DND-41 (cell line): ENCODE results near the gene C6orf52.

ENCODE experiments used
- ATAC-seq: fragments of 200-7000 bp; cut with Tn5 transposase; 3 replicates; pipeline ENCODE4 v1.9.1; 2021; ENCODE audit warnings: low read depth; ENCODE audit not compliant: insufficient read depth
- DNase-seq: peaks from one replicate; pipeline ENCODE4 v3.0.0-alpha.2; 2020
- H2AFZ ChIP-seq: 2 replicates; pipeline ENCODE4 v1.6.0; 2012; ENCODE audit warnings: low read depth, low read length
- H3K27ac ChIP-seq: 2 replicates; pipeline ENCODE4 v1.5.1; 2012; ENCODE audit warnings: low read length, inconsistent platforms
- H3K27me3 ChIP-seq: fragments of 200-600 bp; sonication (generic); 2 replicates; pipeline ENCODE4 v1.6.0; 2012; ENCODE audit warnings: low read length, mild to moderate bottlenecking, inconsistent platforms; ENCODE audit not compliant: insufficient read depth, poor library complexity
- H3K36me3 ChIP-seq: 2 replicates; pipeline ENCODE4 v1.5.1; 2012; ENCODE audit warnings: low read length, inconsistent platforms; ENCODE audit not compliant: insufficient read depth
- H3K4me1 ChIP-seq: 2 replicates; pipeline ENCODE4 v1.5.1; 2012; ENCODE audit warnings: mild to moderate bottlenecking, low read length; ENCODE audit not compliant: insufficient read depth
- H3K4me2 ChIP-seq: 2 replicates; pipeline ENCODE4 v1.6.0; 2012; ENCODE audit warnings: mild to moderate bottlenecking, moderate library complexity, low read length, inconsistent platforms; ENCODE audit not compliant: insufficient read depth
- H3K4me3 ChIP-seq, 2 experiments: fragments of 200-600 bp in 1 of 2; shearing (Covaris generic) in 1 of 2; 2 replicates each; pipeline ENCODE4 v1.5.1; 2012 to 2016; ENCODE audit warnings: inconsistent platforms in 2 of 2, low read length in 2 of 2, mild to moderate bottlenecking in 2 of 2, low read depth in 1 of 2, moderate library complexity in 1 of 2
- H3K79me2 ChIP-seq: 2 replicates; pipeline ENCODE4 v1.6.0; 2012; ENCODE audit warnings: low read length, inconsistent platforms; ENCODE audit not compliant: insufficient read depth
- H3K9ac ChIP-seq: 2 replicates; pipeline ENCODE4 v1.6.0; 2012; ENCODE audit warnings: low read depth, mild to moderate bottlenecking, inconsistent platforms, low read length, moderate library complexity
- H3K9me3 ChIP-seq: 2 replicates; pipeline ENCODE4 v1.5.1; 2012; ENCODE audit warnings: low read length, moderate library complexity, mild to moderate bottlenecking, inconsistent platforms; ENCODE audit not compliant: insufficient read depth, severe bottlenecking
- H4K20me1 ChIP-seq: 2 replicates; pipeline ENCODE4 v1.6.0; 2012; ENCODE audit warnings: low read length; ENCODE audit not compliant: insufficient read depth
- CTCF ChIP-seq: IDR thresholded peaks from 2 replicates; pipeline ENCODE4 v1.5.1; 2012; ENCODE audit warnings: borderline replicate concordance, low read length, moderate library complexity, mild to moderate bottlenecking; ENCODE audit not compliant: poor library complexity, severe bottlenecking; ENCODE audit errors: extremely low read depth
- EZH2 ChIP-seq: IDR thresholded peaks from 3 replicates; pipeline ENCODE4 v1.6.1; 2012; ENCODE audit warnings: borderline replicate concordance, low read depth, mild to moderate bottlenecking, moderate library complexity, low read length, inconsistent platforms; ENCODE audit not compliant: severe bottlenecking

Gene C6orf52

GRCh38 chr6:10719296-10719963, 25.0 kb upstream of the C6orf52 start:
- DNase-seq (peak; percentile 69), ATAC-seq (no peak)
- H3K27me3 ChIP-seq: no peaks in the 10 kb centered on the region
- TF ChIP-seq CTCF (peak; percentile 7), EZH2 (no peak)
- peak overlapping the region; percentile 54 to 72; a peak in 3 of 4 replicates for H3K4me3 ChIP-seq
- peak overlapping the region; percentile 95 for H3K27ac ChIP-seq
- H3K9ac ChIP-seq: peak overlapping the region; percentile 91
- peaks cover 34% of the 10 kb centered on the region for H3K79me2 ChIP-seq
- H4K20me1 ChIP-seq: no peaks in the 10 kb centered on the region
- H2AFZ ChIP-seq: peak overlapping the region; percentile 82
- H3K4me2 ChIP-seq: peak overlapping the region; percentile 61
- H3K36me3 ChIP-seq: no peaks in the 10 kb centered on the region
- H3K9me3 ChIP-seq: peaks cover 11% of the 10 kb centered on the region
- H3K4me1 ChIP-seq: peaks cover 47% of the 10 kb centered on the region

GRCh38 chr6:10713962-10714361, 19.5 kb upstream of the C6orf52 start:
- H3K36me3 ChIP-seq: peaks cover 13% of the 10 kb centered on the region; the same call in 1 of the 2 replicates

GRCh38 chr6:10696655-10697054, 2.2 kb upstream of the C6orf52 start:
- Histone ChIP-seq H2AFZ (no peak overlapping the region), H3K27ac (no peak overlapping the region), H3K9me3 (no peaks in the 10 kb centered on the region), H3K79me2 (peaks cover 79% of the 10 kb centered on the region), H3K4me3 (peak overlapping the region in 1 of 2 experiments; percentile 87; a peak in 1 of 4 replicates), H3K27me3 (no peaks in the 10 kb centered on the region), H4K20me1 (peaks cover 4% of the 10 kb centered on the region; the same call in 1 of the 2 replicates), H3K9ac (peak overlapping the region; percentile 76; the same call in 1 of the 2 replicates), H3K4me2 (peak overlapping the region; percentile 65), H3K36me3 (peaks cover 47% of the 10 kb centered on the region), H3K4me1 (peaks cover 29% of the 10 kb centered on the region)
- ATAC-seq (no peak), DNase-seq (no peak)
- no peak for TF ChIP-seq EZH2
- no peak for TF ChIP-seq CTCF

More at GRCh38 chr6:10713962-10714361, 19.5 kb upstream of the C6orf52 start:
- ATAC-seq (no peak), DNase-seq (no peak)
- Histone ChIP-seq H3K27ac (no peak overlapping the region), H4K20me1 (no peaks in the 10 kb centered on the region), H2AFZ (no peak overlapping the region), H3K9ac (no peak overlapping the region), H3K4me1 (0 out of 2 replicates have a peak, but pooled peaks cover 1% of the 10 kb centered on the region), H3K4me3 (no peak overlapping the region), H3K79me2 (no peaks in the 10 kb centered on the region), H3K27me3 (no peaks in the 10 kb centered on the region), H3K9me3 (peaks cover 11% of the 10 kb centered on the region), H3K4me2 (no peak overlapping the region)
- TF ChIP-seq CTCF (no peak), EZH2 (no peak)
